ENCODE data around the gene FAM186B. TPM values are rescaled to one million over a fixed set of nuclear protein-coding genes. Genes with fewer than 3 reads are reported as not detected.

The FAM186B gene
- total and polyA plus RNA-seq, 2 of the 13 experiments (the other 11 are each of a cell fraction or from before 2014, with no cell fraction given): 0.07 to 0.20 TPM

DNA sequence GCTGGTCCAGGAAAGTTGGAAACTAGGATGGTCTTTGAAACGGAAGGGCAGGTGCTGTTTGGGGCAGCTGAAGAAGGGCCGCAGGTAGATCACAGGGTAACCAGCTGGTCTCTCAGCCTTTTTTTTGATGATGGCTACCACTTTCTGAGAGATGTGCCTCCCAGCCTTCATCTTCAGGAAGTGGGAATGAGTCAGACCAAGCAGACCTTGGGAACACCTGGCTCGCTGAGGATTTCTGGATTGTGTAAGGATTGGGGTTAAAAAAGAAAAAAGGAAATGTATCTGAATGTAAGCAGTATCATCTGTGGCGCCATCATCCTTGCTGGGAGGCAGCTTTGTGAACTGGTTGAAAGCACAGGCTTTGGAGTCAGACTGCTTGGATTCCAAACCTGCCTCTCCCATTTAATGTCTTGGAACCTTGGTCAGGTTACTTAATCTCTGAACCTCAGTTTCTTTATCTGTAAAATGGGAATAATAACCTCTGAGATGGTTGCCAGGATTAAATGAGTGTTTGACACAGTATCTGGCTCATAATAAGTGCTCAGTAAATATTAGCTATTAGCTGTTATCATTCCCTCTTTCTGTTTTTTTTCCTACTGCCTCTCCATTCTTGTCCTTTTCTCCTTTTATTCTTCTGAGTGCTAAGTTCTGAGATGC is 19.6 kb upstream of the FAM186B start:
- H4K20me1 ChIP-seq (ENCODE audit: insufficient read depth, low read length): no peaks in the 10 kb centered on the region
- FAIRE-seq (no peak), DNase-seq (ENCODE audit: low spot score) (no peak), ATAC-seq (no peak)
- POLR2A ChIA-PET: no interaction called here
- H3K4me2 ChIP-seq (ENCODE audit: low read depth, low read length): no peak overlapping the region
- 45% methylated on average over 4 of the region's 4 CpGs for WGBS (ENCODE audit: low lambda C conversion rate)
- H3K4me1 ChIP-seq (ENCODE audit: insufficient read depth, low read length): peaks cover 29% of the 10 kb centered on the region
- no peak overlapping the region for H3K9ac ChIP-seq (ENCODE audit: insufficient read depth, low read depth, low read length)
- CTCF ChIA-PET (ENCODE audit: low intra/inter-chr PET ratio, low total read pairs): no interaction called here
- TF ChIP-seq ZNF629 (CRISPR knock-in tag; conservative IDR thresholded peaks at IDR 0.05) (peak; percentile 75), NR2C2 (CRISPR knock-in tag; IDR thresholded peaks at IDR 0.05; ENCODE audit: borderline replicate concordance) (no peak), FOSL2 (CRISPR knock-in tag; IDR thresholded peaks at IDR 0.05) (peak; percentile 54; the same call in 1 of the 2 replicates), ZFP36L2 (CRISPR knock-in tag; IDR thresholded peaks at IDR 0.05) (no peak), KLF13 (CRISPR knock-in tag; IDR thresholded peaks at IDR 0.05) (no peak)
- no peak overlapping the region for H3K4me3 ChIP-seq (replicated peaks in 1 of 3; ENCODE audit: insufficient read depth in 1 of 3, low read depth in 2 of 3, low read length in 3 of 3)
- no peak overlapping the region for H3K27ac ChIP-seq (ENCODE audit: extremely low read length, insufficient read depth, low read length)
- no peaks in the 10 kb centered on the region for H3K9me3 ChIP-seq (ENCODE audit: low read length)
- in situ Hi-C loops (cut with HindIII; ENCODE audit: extremely low pct_ligation_motif_present, low pct_unique_long_range_greater_than_20kb) (no loop called here), intact Hi-C loops (cut with micrococcal nuclease; ENCODE audit: unreplicated experiment) (loop anchor here (5.0 kb wide), 1 partner anchor 58 kb away; the partner anchor contains the start of gene MCRS1)
- no peak overlapping the region for H2AFZ ChIP-seq (ENCODE audit: low read length)
- no peaks in the 10 kb centered on the region for H3K36me3 ChIP-seq (replicated peaks in 1 of 2; ENCODE audit: control insufficient read depth in 1 of 2, insufficient read depth in 2 of 2, low read length in 2 of 2)
- no peaks in the 10 kb centered on the region for H3K79me2 ChIP-seq (ENCODE audit: insufficient read depth, low read length)
- no peaks in the 10 kb centered on the region for H3K27me3 ChIP-seq (ENCODE audit: control insufficient read depth in 1 of 2, insufficient read depth in 2 of 2, low read length in 2 of 2)
- BruUV-seq (replicated peaks): no TSS peak

DNA sequence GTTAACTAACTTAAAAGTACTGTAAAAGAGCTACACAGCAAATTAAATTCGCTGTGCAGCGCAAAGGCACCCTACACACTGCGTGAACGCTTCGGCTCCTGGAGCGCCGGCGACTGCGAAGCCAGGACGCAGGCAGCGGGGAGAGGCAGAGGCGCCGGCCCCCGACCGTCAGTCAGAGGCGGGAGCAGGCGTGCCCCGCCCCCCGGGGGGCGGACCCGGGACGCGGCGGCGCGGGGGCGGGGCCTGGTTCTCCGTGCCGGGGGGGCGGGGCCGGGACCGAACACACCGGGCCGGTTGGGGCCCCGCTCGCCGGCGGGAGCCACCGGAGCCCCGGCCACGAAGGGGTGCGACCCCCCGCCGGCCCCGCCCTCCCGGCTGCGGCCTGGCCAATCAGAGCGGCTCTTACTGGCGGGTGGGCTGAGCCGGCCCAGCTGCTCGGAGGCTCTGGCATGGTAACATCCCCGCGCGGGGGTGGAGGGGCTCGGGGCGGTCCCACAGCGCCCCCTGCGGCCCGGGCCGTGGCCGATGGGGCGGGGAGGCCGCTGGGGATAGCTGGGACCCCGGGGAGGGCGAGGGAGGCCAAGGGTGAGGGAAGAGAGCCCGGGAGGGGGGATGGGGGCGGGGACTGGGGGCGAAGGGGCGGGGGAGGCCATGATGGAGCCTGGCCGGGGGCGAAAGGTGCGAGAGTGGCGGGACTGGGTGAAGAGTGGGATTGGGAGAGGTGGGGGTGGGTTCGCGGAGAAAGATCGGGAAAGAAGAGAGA is 17.9 kb upstream of the FAM186B start, which contains the start of gene PRPF40B:
TSS of gene PRPF40B (plus strand) at position 420 of the 763 bp plus-strand sequence. CDS start at position 450, 30 bp downstream.
- no peaks in the 10 kb centered on the region for H3K79me2 ChIP-seq (ENCODE audit: insufficient read depth, low read length)
- no peaks in the 10 kb centered on the region for H3K27me3 ChIP-seq (ENCODE audit: control insufficient read depth in 1 of 2, insufficient read depth in 2 of 2, low read length in 2 of 2)
- POLR2A ChIA-PET: interaction anchor here (0.6 to 1.8 kb wide), 11 partner anchors 13 to 357 kb away, joined by 3 to 10 read pairs (median 3); partner anchors contain the start of genes BCDIN3D, NCKAP5L, TMBIM6 and TROAP
- peak within 1 kb of the TSS; percentile 67 for H3K27ac ChIP-seq (ENCODE audit: extremely low read length, insufficient read depth, low read length)
- FAIRE-seq (no peak), ATAC-seq (peak; percentile 90), DNase-seq (ENCODE audit: low spot score) (peak; percentile 77)
- H4K20me1 ChIP-seq (ENCODE audit: insufficient read depth, low read length): no peaks in the 10 kb centered on the region
- no peaks in the 10 kb centered on the region for H3K9me3 ChIP-seq (ENCODE audit: low read length)
- peaks cover 29% of the 10 kb centered on the region for H3K4me1 ChIP-seq (ENCODE audit: insufficient read depth, low read length)
- H3K36me3 ChIP-seq (replicated peaks in 1 of 2; ENCODE audit: control insufficient read depth in 1 of 2, insufficient read depth in 2 of 2, low read length in 2 of 2): no peaks in the 10 kb centered on the region
- peak within 1 kb of the TSS; percentile 95 for H3K4me2 ChIP-seq (ENCODE audit: low read depth, low read length)
- intact Hi-C loops (cut with micrococcal nuclease; ENCODE audit: unreplicated experiment) (loop anchor here (5.0 kb wide), 1 partner anchor 56 kb away; the partner anchor contains the start of gene MCRS1), in situ Hi-C loops (cut with HindIII; ENCODE audit: extremely low pct_ligation_motif_present, low pct_unique_long_range_greater_than_20kb) (no loop called here)
- CTCF ChIA-PET (ENCODE audit: low intra/inter-chr PET ratio, low total read pairs): interaction anchor here (1.0 kb wide), 1 partner anchor 42 kb away, joined by 3 read pairs; no protein-coding TSS in a partner anchor
- H2AFZ ChIP-seq (ENCODE audit: low read length): no peak within 1 kb of the TSS
- BruUV-seq (replicated peaks): no TSS peak
- WGBS (ENCODE audit: low lambda C conversion rate): 3% methylated on average over 27 of the region's 76 CpGs
- peak within 1 kb of the TSS; percentile 56 to 75 (median 59) for H3K4me3 ChIP-seq (replicated peaks in 1 of 3; ENCODE audit: insufficient read depth in 1 of 3, low read depth in 2 of 3, low read length in 3 of 3)
- peak within 1 kb of the TSS; percentile 69 for H3K9ac ChIP-seq (ENCODE audit: insufficient read depth, low read depth, low read length)
- peak; percentile 76; the same call in 1 of the 2 replicates for TF ChIP-seq SP5 (CRISPR knock-in tag; IDR thresholded peaks at IDR 0.05; ENCODE audit: borderline replicate concordance, low read depth)
- TF ChIP-seq ZNF337 (CRISPR knock-in tag; IDR thresholded peaks at IDR 0.05; ENCODE audit: borderline replicate concordance, low read depth): no peak
- TF ChIP-seq, protein P1, sequence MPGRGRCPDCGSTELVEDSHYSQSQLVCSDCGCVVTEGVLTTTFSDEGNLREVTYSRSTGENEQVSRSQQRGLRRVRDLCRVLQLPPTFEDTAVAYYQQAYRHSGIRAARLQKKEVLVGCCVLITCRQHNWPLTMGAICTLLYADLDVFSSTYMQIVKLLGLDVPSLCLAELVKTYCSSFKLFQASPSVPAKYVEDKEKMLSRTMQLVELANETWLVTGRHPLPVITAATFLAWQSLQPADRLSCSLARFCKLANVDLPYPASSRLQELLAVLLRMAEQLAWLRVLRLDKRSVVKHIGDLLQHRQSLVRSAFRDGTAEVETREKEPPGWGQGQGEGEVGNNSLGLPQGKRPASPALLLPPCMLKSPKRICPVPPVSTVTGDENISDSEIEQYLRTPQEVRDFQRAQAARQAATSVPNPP (CRISPR knock-in tag; IDR thresholded peaks at IDR 0.05): 0 out of 2 replicates have a peak, but pooled peaks have one; percentile 53
- peak; percentile 13; the same call in 1 of the 2 replicates for TF ChIP-seq PHF21A (CRISPR knock-in tag; IDR thresholded peaks at IDR 0.05)
- TF ChIP-seq MIER3 (CRISPR knock-in tag; IDR thresholded peaks at IDR 0.05; ENCODE audit: borderline replicate concordance): peak; percentile 18; the same call in 1 of the 2 replicates
- TF ChIP-seq, protein P2, sequence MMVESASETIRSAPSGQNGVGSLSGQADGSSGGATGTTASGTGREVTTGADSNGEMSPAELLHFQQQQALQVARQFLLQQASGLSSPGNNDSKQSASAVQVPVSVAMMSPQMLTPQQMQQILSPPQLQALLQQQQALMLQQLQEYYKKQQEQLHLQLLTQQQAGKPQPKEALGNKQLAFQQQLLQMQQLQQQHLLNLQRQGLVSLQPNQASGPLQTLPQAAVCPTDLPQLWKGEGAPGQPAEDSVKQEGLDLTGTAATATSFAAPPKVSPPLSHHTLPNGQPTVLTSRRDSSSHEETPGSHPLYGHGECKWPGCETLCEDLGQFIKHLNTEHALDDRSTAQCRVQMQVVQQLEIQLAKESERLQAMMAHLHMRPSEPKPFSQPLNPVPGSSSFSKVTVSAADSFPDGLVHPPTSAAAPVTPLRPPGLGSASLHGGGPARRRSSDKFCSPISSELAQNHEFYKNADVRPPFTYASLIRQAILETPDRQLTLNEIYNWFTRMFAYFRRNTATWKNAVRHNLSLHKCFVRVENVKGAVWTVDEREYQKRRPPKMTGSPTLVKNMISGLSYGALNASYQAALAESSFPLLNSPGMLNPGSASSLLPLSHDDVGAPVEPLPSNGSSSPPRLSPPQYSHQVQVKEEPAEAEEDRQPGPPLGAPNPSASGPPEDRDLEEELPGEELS (CRISPR knock-in tag; IDR thresholded peaks at IDR 0.05): 0 out of 2 replicates have a peak, but pooled peaks have one; percentile 9
- TF ChIP-seq ZMYM2 (CRISPR knock-in tag; IDR thresholded peaks at IDR 0.05): no peak
- peak; percentile 53; the same call in 1 of the 2 replicates for TF ChIP-seq IRF2 (CRISPR knock-in tag; IDR thresholded peaks at IDR 0.05)
- TF ChIP-seq SALL1 (CRISPR knock-in tag; IDR thresholded peaks at IDR 0.05): peak; percentile 68
